GM10266 (cell line): ENCODE results near the gene COL4A1.

Source experiments
- DNase-seq: peaks from one replicate; pipeline ENCODE4 v3.0.0; 2012; ENCODE audit errors: extremely low spot score
- TF ChIP-seq, protein P1 (sequence below): IDR thresholded peaks from 2 replicates; pipeline ENCODE4 v1.5.1; 2012; ENCODE audit warnings: mild to moderate bottlenecking, low read depth; ENCODE audit not compliant: control insufficient read depth, insufficient read depth; ENCODE audit errors: missing control alignments

The COL4A1 gene

DNA sequence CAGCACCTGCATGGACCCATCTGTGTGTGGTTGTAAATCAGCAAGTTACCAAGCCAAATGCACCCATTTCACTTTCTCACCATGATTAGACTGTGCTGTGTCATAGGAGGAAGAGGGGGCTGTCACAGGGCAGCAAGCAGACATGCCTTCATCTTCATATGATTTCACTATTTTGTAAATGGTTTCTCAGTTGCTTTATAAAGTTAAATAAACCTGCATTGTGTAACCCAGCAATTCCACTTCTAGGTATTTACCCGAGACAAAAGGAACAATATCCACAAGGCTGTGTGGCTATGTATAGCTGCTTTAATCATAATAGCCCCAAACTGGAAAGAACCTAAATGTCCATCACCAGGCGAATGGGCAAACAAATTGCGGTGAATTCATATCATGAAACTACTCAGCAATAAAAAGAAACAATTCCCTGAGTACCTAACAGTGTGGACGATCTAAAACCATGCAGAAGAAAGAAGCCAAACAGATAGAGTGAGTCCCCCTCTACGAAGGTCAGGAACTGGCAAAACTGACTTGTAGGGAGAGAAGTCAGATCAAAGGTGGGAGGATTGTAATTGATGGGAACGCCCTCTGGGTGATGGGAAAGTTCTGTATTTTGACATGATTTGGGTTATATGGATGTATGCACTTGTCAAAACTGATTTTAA lies 185.4 kb downstream of the COL4A1 start:
- TF ChIP-seq, protein P1, sequence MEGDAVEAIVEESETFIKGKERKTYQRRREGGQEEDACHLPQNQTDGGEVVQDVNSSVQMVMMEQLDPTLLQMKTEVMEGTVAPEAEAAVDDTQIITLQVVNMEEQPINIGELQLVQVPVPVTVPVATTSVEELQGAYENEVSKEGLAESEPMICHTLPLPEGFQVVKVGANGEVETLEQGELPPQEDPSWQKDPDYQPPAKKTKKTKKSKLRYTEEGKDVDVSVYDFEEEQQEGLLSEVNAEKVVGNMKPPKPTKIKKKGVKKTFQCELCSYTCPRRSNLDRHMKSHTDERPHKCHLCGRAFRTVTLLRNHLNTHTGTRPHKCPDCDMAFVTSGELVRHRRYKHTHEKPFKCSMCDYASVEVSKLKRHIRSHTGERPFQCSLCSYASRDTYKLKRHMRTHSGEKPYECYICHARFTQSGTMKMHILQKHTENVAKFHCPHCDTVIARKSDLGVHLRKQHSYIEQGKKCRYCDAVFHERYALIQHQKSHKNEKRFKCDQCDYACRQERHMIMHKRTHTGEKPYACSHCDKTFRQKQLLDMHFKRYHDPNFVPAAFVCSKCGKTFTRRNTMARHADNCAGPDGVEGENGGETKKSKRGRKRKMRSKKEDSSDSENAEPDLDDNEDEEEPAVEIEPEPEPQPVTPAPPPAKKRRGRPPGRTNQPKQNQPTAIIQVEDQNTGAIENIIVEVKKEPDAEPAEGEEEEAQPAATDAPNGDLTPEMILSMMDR, result no peak
- no peak for DNase-seq

DNA sequence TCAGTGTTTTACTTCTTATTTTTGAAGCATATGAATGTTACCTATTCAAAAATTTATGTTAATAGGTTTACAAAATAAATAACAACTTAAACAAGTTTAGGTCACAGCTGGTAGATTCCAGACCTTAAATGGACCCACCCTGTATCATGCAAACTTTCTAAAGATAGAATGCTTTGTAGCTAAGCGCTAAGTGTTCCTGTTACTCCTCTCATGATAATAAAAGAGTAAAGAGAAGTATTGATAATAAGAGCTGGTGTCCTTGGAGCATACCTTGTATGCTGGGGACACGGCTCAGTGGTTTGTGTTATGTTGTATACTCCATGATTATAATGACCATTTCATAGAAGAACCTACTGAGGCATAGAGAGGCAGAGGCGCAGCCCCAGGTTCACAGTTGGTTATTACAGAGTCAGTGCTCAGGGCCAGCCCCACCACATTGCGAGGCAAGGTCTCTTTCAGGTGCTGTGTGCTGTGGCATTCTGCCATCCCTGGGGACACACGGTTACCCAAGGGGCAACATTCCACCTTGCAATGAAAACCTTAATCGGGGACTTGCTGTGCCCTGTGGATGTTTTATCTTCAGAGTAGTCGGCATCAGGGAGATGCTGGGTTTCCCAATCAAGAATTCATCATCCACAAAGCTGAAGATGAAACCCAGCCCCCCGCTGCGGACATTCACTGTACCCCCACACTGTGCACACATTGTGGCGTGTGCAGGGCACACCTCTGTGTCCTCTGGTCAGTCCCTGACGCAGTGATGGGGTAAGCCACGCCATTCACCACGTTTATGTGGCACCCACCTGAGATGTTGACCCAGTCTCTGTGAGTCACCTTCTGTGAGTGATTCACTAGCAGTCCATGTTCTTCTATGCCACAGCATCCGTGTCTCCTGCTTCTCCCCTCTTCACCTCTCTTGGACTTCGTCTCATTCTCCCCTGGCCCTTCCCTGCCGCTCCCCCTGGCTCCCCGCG lies 186.7 kb downstream of the COL4A1 start:
- TF ChIP-seq, protein P1, result no peak
- DNase-seq, result no peak

DNA sequence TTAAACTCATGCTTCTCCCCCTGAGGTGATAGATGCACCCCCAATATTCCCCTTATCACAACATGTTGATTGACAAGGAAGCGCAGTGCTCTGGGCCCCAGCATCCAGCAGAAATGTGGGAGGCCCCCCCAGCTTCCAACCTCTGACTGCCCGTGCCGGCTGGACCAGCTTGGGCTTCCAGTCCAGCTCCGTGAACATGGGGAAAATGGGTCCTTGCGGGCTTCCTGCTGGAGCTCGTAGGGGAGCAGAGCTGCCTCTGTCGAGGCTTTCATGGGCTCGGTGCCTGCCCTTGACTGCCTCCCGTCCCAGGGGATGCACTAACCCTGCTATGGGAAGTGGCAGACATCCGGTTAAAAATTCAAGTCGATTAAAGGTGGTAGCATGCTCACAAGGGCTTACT lies 188.9 kb downstream of the COL4A1 start:
- DNase-seq, result no peak
- TF ChIP-seq, protein P1, result no peak

DNA sequence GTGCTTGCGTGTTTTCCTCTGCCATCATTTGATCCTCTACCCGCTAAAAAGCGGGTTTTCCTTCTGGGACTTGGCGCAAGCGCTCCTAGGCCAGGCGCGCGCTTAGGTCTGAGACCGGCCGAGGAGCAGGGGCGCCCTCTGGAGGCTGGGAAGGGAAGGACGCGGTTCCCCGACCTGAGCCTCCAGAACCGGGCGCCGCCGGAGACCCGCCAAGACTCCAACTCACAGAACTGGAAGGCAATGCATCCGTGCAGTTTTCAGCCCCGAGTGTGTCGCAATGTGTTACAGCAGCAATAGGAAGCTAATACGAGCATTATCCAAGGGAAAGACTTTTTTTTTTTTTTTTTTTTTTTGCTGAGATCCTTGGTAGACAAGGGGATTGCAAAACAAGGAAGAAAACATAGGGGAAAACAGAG lies 190.9 kb downstream of the COL4A1 start:
- DNase-seq, result peak; percentile 60
- TF ChIP-seq, protein P1, result peak; percentile 66

DNA sequence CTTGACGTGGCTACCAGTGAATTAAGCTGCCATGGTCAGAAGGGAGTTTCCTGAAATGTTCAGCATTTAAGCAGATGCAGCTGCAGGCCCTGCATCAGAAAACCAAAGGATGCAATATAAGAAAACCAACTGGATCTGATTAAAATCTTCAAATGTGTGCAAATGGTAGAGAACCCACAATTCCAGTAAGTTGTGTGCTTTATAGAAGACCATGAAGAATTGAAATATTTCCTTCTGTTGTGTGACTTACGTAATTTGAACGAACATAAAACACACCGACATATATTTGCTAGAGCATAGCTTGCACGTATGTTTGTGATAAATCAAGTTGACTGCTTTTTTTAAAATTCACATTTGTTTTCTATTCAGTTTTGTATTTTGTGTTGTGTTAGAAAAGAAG lies 191.4 kb downstream of the COL4A1 start:
- TF ChIP-seq, protein P1, result no peak
- no peak for DNase-seq

DNA sequence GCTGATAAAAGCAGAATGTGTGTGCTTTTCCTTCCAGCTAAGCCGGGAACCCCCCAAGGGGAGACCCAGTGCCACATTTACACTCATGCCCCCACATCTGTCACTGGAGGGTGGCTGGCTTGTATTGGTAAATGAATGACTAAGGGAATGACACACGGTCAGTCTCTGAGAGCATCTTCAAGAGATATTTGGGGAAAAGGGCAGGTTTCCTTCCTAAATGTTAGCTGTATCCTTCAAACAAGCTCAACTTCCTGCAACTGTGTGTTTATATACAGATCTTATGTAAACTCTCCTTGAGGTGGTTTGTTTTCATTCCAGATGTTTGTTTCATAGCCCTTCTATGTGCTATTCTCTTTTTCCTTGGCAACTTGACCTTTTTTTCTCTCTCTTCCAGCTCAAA lies 192.6 kb downstream of the COL4A1 start:
- DNase-seq, result no peak
- TF ChIP-seq, protein P1, result no peak
